Trophoblast cell (in vitro differentiated cells and primary cell): ENCODE data around the gene CRELD2.

Experiments used
- DNase-seq, 2 donors: peaks; one replicate each; pipeline ENCODE4 v3.0.0-alpha.2; 2016
- H2AFZ ChIP-seq: 2 replicates; pipeline ENCODE4 v1.6.1; 2013; ENCODE audit warnings: low read length, moderate library complexity, mild to moderate bottlenecking; ENCODE audit not compliant: insufficient read depth, poor library complexity
- H2AK5ac ChIP-seq: 2 replicates; pipeline ENCODE4 v1.6.1; 2013; ENCODE audit warnings: mild to moderate bottlenecking, low read length
- H2BK120ac ChIP-seq: 2 replicates; pipeline ENCODE4 v1.6.1; 2013; ENCODE audit warnings: low read length, mild to moderate bottlenecking, moderate library complexity; ENCODE audit not compliant: insufficient read depth, poor library complexity
- H2BK12ac ChIP-seq: 2 replicates; pipeline ENCODE4 v1.6.1; 2013; ENCODE audit warnings: mild to moderate bottlenecking, low read length, moderate library complexity
- H2BK5ac ChIP-seq: 2 replicates; pipeline ENCODE4 v1.6.1; 2013; ENCODE audit warnings: low read length, low read depth, moderate library complexity, mild to moderate bottlenecking; ENCODE audit not compliant: poor library complexity
- H3K14ac ChIP-seq: 2 replicates; pipeline ENCODE4 v1.6.1; 2013; ENCODE audit warnings: mild to moderate bottlenecking, low read length
- H3K18ac ChIP-seq: 2 replicates; pipeline ENCODE4 v1.6.1; 2013; ENCODE audit warnings: mild to moderate bottlenecking, low read length
- H3K23ac ChIP-seq: 2 replicates; pipeline ENCODE4 v1.6.1; 2013; ENCODE audit warnings: low read length
- H3K27ac ChIP-seq: 2 replicates; pipeline ENCODE4 v1.5.1; 2013; ENCODE audit warnings: low read depth, mild to moderate bottlenecking, inconsistent platforms, low read length, moderate library complexity
- H3K27me3 ChIP-seq: 2 replicates; pipeline ENCODE4 v1.6.1; 2013; ENCODE audit warnings: inconsistent platforms, mild to moderate bottlenecking, low read length, moderate library complexity; ENCODE audit not compliant: insufficient read depth
- H3K36me3 ChIP-seq, 2 experiments: 1 replicate in 1 of 2; 2 replicates in 1 of 2; pipeline ENCODE4 v1.6.1; 2013; ENCODE audit warnings: low read length in 2 of 2, mild to moderate bottlenecking in 2 of 2, moderate library complexity in 1 of 2; ENCODE audit not compliant: insufficient read depth in 2 of 2, control insufficient read depth in 1 of 2
- H3K4ac ChIP-seq: 2 replicates; pipeline ENCODE4 v1.6.1; 2013; ENCODE audit warnings: low read depth, mild to moderate bottlenecking, low read length, moderate library complexity
- H3K4me1 ChIP-seq, 2 experiments: 1 replicate in 1 of 2; 2 replicates in 1 of 2; pipeline ENCODE4 v1.6.1; 2013; ENCODE audit warnings: low read length in 2 of 2, mild to moderate bottlenecking in 2 of 2, moderate library complexity in 1 of 2; ENCODE audit not compliant: insufficient read depth in 2 of 2, control insufficient read depth in 1 of 2
- H3K4me2 ChIP-seq: 2 replicates; pipeline ENCODE4 v1.6.1; 2013; ENCODE audit warnings: inconsistent platforms, mild to moderate bottlenecking, low read length, moderate library complexity
- H3K4me3 ChIP-seq: 2 replicates; pipeline ENCODE4 v1.5.1; 2013; ENCODE audit warnings: mild to moderate bottlenecking, low read depth, low read length, inconsistent platforms
- H3K79me1 ChIP-seq: one replicate; pipeline ENCODE4 v1.6.1; 2013; ENCODE audit warnings: low read length
- H3K79me2 ChIP-seq: 2 replicates; pipeline ENCODE4 v1.6.1; 2013; ENCODE audit warnings: low read length, mild to moderate bottlenecking; ENCODE audit not compliant: control insufficient read depth, insufficient read depth, poor library complexity
- H3K9ac ChIP-seq: 2 replicates; pipeline ENCODE4 v1.6.1; 2013; ENCODE audit warnings: mild to moderate bottlenecking, low read length
- H3K9me3 ChIP-seq: 2 replicates; pipeline ENCODE4 v1.6.1; 2013; ENCODE audit warnings: low read depth, mild to moderate bottlenecking, control low read depth, inconsistent platforms, low read length; ENCODE audit not compliant: insufficient read depth
- H4K12ac ChIP-seq: 2 replicates; pipeline ENCODE4 v1.6.1; 2013; ENCODE audit warnings: low read depth, mild to moderate bottlenecking, low read length, moderate library complexity
- H4K8ac ChIP-seq: 2 replicates; pipeline ENCODE4 v1.6.1; 2013; ENCODE audit warnings: low read depth, mild to moderate bottlenecking, low read length, moderate library complexity
- H4K91ac ChIP-seq: one replicate; pipeline ENCODE4 v1.6.1; 2013; ENCODE audit warnings: low read depth, mild to moderate bottlenecking, low read length, moderate library complexity
- WGBS: extraction: QIAGEN DNeasy Blood & Tissue Kit; methylation state at CpG from one replicate; pipeline ENCODE4 v1.1.7; 2013; ENCODE audit warnings: missing lambda C conversion rate; ENCODE audit not compliant: insufficient read length, insufficient coverage; ENCODE audit errors: extremely low coverage; 5-methylcytosine and 5-hydroxymethylcytosine counted together

CRELD2 gene

GRCh38 chr22:49905465-49905864 lies 13.0 kb upstream of the CRELD2 start:
- peaks cover 33 to 49% of the 10 kb centered on the region in 2 experiments for H3K36me3 ChIP-seq
- no peak for DNase-seq

DNA sequence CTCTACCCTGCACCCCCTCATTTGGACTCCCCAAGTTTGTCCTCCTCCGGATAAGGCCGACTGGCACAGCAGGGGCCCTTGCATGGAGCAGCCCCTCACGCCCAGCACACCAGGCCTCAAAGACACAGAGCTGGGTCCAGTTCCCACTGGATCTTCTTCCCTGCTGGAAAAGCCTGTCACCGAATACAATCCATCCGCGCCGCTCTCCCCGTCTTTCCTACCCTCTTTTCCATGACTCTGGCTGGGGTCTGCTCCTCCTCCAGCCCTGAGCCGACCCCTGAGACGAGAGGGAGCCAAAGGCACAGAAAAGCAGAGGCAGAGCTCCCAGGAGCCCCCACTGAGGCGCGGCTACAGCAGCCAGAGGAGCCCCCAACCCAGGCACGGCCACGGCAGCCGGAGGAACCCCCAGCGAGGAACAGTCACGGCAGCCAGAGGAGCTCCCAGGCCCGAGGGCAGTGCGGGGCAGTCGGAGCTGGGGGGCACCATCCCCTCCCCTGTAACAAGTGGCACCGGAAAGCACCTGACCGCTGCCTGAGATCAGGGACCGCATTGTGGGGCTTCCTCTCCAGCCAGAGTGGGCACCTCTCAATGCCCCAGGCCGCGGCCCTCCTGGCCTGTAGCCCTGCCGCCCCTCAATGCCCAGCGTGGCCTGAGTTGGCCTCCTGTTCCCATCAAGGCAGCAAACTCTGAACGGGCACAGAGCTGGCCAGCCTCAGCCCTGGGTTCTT lies 12.2 kb upstream of the CRELD2 start:
- Histone ChIP-seq H3K36me3 (peaks cover 40 to 53% of the 10 kb centered on the region in 2 experiments), H4K12ac (no peak overlapping the region), H4K91ac (no peak overlapping the region), H3K79me1 (no peaks in the 10 kb centered on the region), H2BK120ac (no peak overlapping the region), H3K79me2 (no peaks in the 10 kb centered on the region), H3K9me3 (peaks cover 14% of the 10 kb centered on the region), H2BK12ac (no peak overlapping the region), H2AFZ (no peak overlapping the region), H2BK5ac (no peak overlapping the region), H3K9ac (no peak overlapping the region), H3K4me3 (no peak overlapping the region), H3K23ac (no peak overlapping the region), H3K4ac (no peak overlapping the region), H2AK5ac (no peak overlapping the region), H3K27ac (no peak overlapping the region), H3K18ac (no peak overlapping the region), H4K8ac (no peak overlapping the region), H3K4me1 (no peaks in the 10 kb centered on the region), H3K4me2 (no peak overlapping the region), H3K27me3 (no peaks in the 10 kb centered on the region), H3K14ac (no peak overlapping the region)
- no CpG with 5 or more reads among the region's 28 CpGs for WGBS
- DNase-seq, result no peak

More at GRCh38 chr22:49905465-49905864, 13.0 kb upstream of the CRELD2 start:
- H3K79me2 ChIP-seq, result no peaks in the 10 kb centered on the region
- no CpG with 5 or more reads among the region's 18 CpGs for WGBS
- H3K9me3 ChIP-seq, result peaks cover 14% of the 10 kb centered on the region
- H3K9ac ChIP-seq, result no peak overlapping the region
- no peaks in the 10 kb centered on the region for H3K79me1 ChIP-seq
- no peak overlapping the region for H3K4ac ChIP-seq
- no peak overlapping the region for H3K4me2 ChIP-seq
- H3K4me3 ChIP-seq, result no peak overlapping the region
- H3K18ac ChIP-seq, result no peak overlapping the region
- H3K27ac ChIP-seq, result no peak overlapping the region
- H3K4me1 ChIP-seq, result no peaks in the 10 kb centered on the region
- no peak overlapping the region for H2AK5ac ChIP-seq
- H4K12ac ChIP-seq, result no peak overlapping the region
- no peak overlapping the region for H2BK120ac ChIP-seq
- no peak overlapping the region for H2BK5ac ChIP-seq
- no peak overlapping the region for H4K8ac ChIP-seq
- H2AFZ ChIP-seq, result no peak overlapping the region
- H3K27me3 ChIP-seq, result no peaks in the 10 kb centered on the region
- no peak overlapping the region for H4K91ac ChIP-seq
- H3K14ac ChIP-seq, result no peak overlapping the region
- H3K23ac ChIP-seq, result no peak overlapping the region
- H2BK12ac ChIP-seq, result no peak overlapping the region

DNA sequence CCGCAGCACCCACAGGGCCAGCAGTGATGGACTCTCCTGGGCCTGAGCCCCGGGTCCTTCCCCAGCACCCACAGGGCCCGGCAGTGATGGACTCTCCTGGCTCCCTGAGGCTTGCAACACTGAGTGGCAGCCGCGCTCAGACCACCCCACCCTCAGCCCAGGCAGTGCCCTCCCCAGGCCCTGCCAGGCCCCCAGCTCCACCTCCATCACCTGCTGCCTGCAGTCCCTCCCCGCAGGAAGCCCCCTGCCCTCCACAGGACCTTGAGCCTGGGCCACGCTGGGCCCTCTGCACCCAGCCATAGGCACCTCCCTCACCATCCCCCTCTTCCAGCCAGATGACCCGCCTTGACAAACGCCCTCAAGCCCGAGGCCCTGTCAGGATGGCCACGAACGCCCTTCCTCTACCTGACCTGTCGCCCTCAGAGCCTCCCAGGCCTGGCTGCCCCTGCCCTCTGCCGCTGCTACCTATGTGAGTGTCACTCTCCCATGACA lies 11.6 kb upstream of the CRELD2 start:
- no peak overlapping the region for H2BK120ac ChIP-seq
- no peak overlapping the region for H3K4ac ChIP-seq
- H3K4me3 ChIP-seq, result no peak overlapping the region
- H3K14ac ChIP-seq, result no peak overlapping the region
- no peak overlapping the region for H2BK12ac ChIP-seq
- DNase-seq, result no peak
- H2BK5ac ChIP-seq, result no peak overlapping the region
- no CpG with 5 or more reads among the region's 14 CpGs for WGBS
- H3K4me1 ChIP-seq, result no peaks in the 10 kb centered on the region
- H2AFZ ChIP-seq, result no peak overlapping the region
- H3K9me3 ChIP-seq, result peaks cover 8% of the 10 kb centered on the region
- no peak overlapping the region for H4K8ac ChIP-seq
- H3K36me3 ChIP-seq, result peaks cover 44 to 47% of the 10 kb centered on the region in 2 experiments
- no peak overlapping the region for H3K23ac ChIP-seq
- no peaks in the 10 kb centered on the region for H3K27me3 ChIP-seq
- H2AK5ac ChIP-seq, result no peak overlapping the region
- H4K12ac ChIP-seq, result no peak overlapping the region
- no peak overlapping the region for H3K9ac ChIP-seq
- no peak overlapping the region for H3K18ac ChIP-seq
- H3K79me2 ChIP-seq, result no peaks in the 10 kb centered on the region
- H4K91ac ChIP-seq, result no peak overlapping the region
- H3K4me2 ChIP-seq, result no peak overlapping the region
- H3K79me1 ChIP-seq, result no peaks in the 10 kb centered on the region
- H3K27ac ChIP-seq, result no peak overlapping the region

DNA sequence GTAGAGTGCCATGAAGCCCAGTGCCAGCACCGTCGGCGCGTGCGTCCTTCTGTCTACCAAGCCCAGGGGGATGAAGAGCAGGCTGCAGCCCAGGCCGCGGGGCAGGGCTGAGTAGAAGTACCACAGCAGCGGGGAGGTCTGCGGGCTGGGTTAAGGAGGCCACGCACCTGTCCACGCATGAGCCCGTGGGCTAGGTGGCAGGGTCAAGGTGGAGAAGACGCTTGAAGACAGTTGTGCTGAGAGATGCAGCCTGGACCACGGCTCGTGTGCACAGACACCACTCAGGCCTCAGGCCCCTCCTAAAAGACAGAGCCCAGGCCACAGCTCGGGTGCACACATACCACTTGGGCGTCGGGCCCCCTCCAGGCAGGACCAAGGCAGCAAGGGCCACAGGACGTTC lies 10.6 kb upstream of the CRELD2 start:
- Histone ChIP-seq H3K36me3 (peaks cover 44 to 51% of the 10 kb centered on the region in 2 experiments), H2BK5ac (no peak overlapping the region), H3K4ac (no peak overlapping the region), H3K23ac (no peak overlapping the region), H4K12ac (no peak overlapping the region), H3K4me2 (no peak overlapping the region), H3K18ac (no peak overlapping the region), H3K9me3 (peaks cover 1% of the 10 kb centered on the region), H3K9ac (no peak overlapping the region), H2BK12ac (no peak overlapping the region), H3K4me3 (peak overlapping the region; percentile 14), H3K27me3 (no peaks in the 10 kb centered on the region), H3K79me2 (no peaks in the 10 kb centered on the region), H4K91ac (no peak overlapping the region), H2AK5ac (no peak overlapping the region), H3K79me1 (no peaks in the 10 kb centered on the region), H2BK120ac (no peak overlapping the region), H3K4me1 (no peaks in the 10 kb centered on the region), H3K14ac (no peak overlapping the region), H2AFZ (no peak overlapping the region), H3K27ac (no peak overlapping the region), H4K8ac (no peak overlapping the region)
- no peak for DNase-seq
- WGBS, result no CpG with 5 or more reads among the region's 19 CpGs
